GM23338 (cell line): ENCODE results near the gene SNRNP25. TPM values are rescaled to one million over a fixed set of nuclear protein-coding genes. Genes with fewer than 3 reads are reported as not detected.

Experiments used
- ATAC-seq: fragments of 200-7000 bp; cut with Tn5 transposase; 3 replicates; pipeline ENCODE4 v1.9.1; 2020
- DNase-seq: peaks from one replicate; pipeline ENCODE4 v3.0.0-alpha.2; 2015; ENCODE audit warnings: low spot score
- H2AFZ ChIP-seq: fragments of 200-600 bp; sonication (generic); 2 replicates; pipeline ENCODE4 v1.8.0; 2016; ENCODE audit warnings: antibody characterized with exemption, mild to moderate bottlenecking, moderate library complexity
- H3F3A ChIP-seq: fragments of 200-600 bp; sonication (generic); replicated peaks from 2 replicates; pipeline ENCODE4 v1.8.0; 2017; ENCODE audit warnings: antibody characterized with exemption, mixed run types, low read depth
- H3K27ac ChIP-seq: fragments of 200-600 bp; sonication (generic); 2 replicates; pipeline ENCODE4 v1.6.1; 2016; ENCODE audit warnings: low read depth
- H3K27me3 ChIP-seq: fragments of 200-600 bp; sonication (generic); 2 replicates; pipeline ENCODE4 v1.8.0; 2016; ENCODE audit warnings: mild to moderate bottlenecking, mixed run types, moderate library complexity; ENCODE audit not compliant: insufficient read depth
- H3K36me3 ChIP-seq: fragments of 200-600 bp; sonication (generic); 2 replicates; pipeline ENCODE4 v1.8.0; 2016; ENCODE audit warnings: mild to moderate bottlenecking; ENCODE audit not compliant: insufficient read depth
- H3K4me1 ChIP-seq: fragments of 200-600 bp; sonication (generic); 2 replicates; pipeline ENCODE4 v1.8.0; 2016; ENCODE audit warnings: mild to moderate bottlenecking, moderate library complexity; ENCODE audit not compliant: insufficient read depth
- H3K4me2 ChIP-seq: fragments of 200-600 bp; sonication (generic); 2 replicates; pipeline ENCODE4 v1.7.1; 2017; ENCODE audit warnings: mixed run types
- H3K4me3 ChIP-seq: fragments of 200-600 bp; sonication (generic); 2 replicates; pipeline ENCODE4 v1.6.1; 2016; ENCODE audit warnings: mixed run types
- H3K79me2 ChIP-seq: fragments of 200-600 bp; sonication (generic); replicated peaks from 2 replicates; pipeline ENCODE4 v1.8.0; 2017; ENCODE audit warnings: mild to moderate bottlenecking; ENCODE audit not compliant: insufficient read depth
- H3K9me2 ChIP-seq: fragments of 200-600 bp; sonication (generic); 2 replicates; pipeline ENCODE4 v1.8.0; 2017; ENCODE audit not compliant: insufficient read depth
- H4K20me1 ChIP-seq: fragments of 200-600 bp; sonication (generic); replicated peaks from 2 replicates; pipeline ENCODE4 v1.8.0; 2017; ENCODE audit warnings: mild to moderate bottlenecking; ENCODE audit not compliant: insufficient read depth
- H3K27ac Mint-ChIP-seq: 2 replicates; pipeline ENCODE4 v1.8.0; 2020; ENCODE audit warnings: inconsistent platforms, mild to moderate bottlenecking, moderate library complexity, mixed read lengths
- H3K27me3 Mint-ChIP-seq: 3 replicates; pipeline ENCODE4 v1.8.0; 2022; ENCODE audit warnings: low read depth, mild to moderate bottlenecking, moderate library complexity, mixed read lengths, inconsistent platforms; ENCODE audit not compliant: insufficient read depth, poor library complexity
- H3K36me3 Mint-ChIP-seq: 3 replicates; pipeline ENCODE4 v1.8.0; 2021; ENCODE audit warnings: low read depth, mild to moderate bottlenecking, inconsistent platforms, moderate library complexity, mixed read lengths
- H3K4me1 Mint-ChIP-seq: 3 replicates; pipeline ENCODE4 v1.8.0; 2020; ENCODE audit warnings: mild to moderate bottlenecking, inconsistent platforms, mixed read lengths
- H3K4me3 Mint-ChIP-seq: 3 replicates; pipeline ENCODE4 v1.8.0; 2021; ENCODE audit warnings: moderate library complexity, mild to moderate bottlenecking, inconsistent platforms, mixed read lengths
- H3K9me3 Mint-ChIP-seq: 3 replicates; pipeline ENCODE4 v1.8.0; 2020; ENCODE audit warnings: moderate library complexity, mild to moderate bottlenecking, inconsistent platforms, mixed read lengths
- polyA plus RNA-seq: library from polyadenylated mRNA; unstranded; fragments of >200 nt; fragmentation: Nextera tagmentation; extraction: Ambion mirVana; gene quantifications from 2 replicates; pipeline ENCODE4 v1.2.1, GENCODE V29; 2016
- total RNA-seq: library from RNA; depleted of rRNA; stranded (reverse); fragments of >200 nt; shearing (Covaris generic); gene quantifications from 2 replicates; pipeline ENCODE4 v1.2.3, GENCODE V29; 2014
- TF ChIP-seq, protein P1 (sequence below): fragments of 250-450 bp; sonication (Bioruptor Pico); IDR thresholded peaks from 2 replicates; pipeline ENCODE4 v1.5.0; 2020; ENCODE audit warnings: mild to moderate bottlenecking, moderate library complexity

SNRNP25 gene
- total and polyA plus RNA-seq, 2 experiments from 2014 or later, result 34.4 to 79.5 TPM

- TF ChIP-seq, protein P1, sequence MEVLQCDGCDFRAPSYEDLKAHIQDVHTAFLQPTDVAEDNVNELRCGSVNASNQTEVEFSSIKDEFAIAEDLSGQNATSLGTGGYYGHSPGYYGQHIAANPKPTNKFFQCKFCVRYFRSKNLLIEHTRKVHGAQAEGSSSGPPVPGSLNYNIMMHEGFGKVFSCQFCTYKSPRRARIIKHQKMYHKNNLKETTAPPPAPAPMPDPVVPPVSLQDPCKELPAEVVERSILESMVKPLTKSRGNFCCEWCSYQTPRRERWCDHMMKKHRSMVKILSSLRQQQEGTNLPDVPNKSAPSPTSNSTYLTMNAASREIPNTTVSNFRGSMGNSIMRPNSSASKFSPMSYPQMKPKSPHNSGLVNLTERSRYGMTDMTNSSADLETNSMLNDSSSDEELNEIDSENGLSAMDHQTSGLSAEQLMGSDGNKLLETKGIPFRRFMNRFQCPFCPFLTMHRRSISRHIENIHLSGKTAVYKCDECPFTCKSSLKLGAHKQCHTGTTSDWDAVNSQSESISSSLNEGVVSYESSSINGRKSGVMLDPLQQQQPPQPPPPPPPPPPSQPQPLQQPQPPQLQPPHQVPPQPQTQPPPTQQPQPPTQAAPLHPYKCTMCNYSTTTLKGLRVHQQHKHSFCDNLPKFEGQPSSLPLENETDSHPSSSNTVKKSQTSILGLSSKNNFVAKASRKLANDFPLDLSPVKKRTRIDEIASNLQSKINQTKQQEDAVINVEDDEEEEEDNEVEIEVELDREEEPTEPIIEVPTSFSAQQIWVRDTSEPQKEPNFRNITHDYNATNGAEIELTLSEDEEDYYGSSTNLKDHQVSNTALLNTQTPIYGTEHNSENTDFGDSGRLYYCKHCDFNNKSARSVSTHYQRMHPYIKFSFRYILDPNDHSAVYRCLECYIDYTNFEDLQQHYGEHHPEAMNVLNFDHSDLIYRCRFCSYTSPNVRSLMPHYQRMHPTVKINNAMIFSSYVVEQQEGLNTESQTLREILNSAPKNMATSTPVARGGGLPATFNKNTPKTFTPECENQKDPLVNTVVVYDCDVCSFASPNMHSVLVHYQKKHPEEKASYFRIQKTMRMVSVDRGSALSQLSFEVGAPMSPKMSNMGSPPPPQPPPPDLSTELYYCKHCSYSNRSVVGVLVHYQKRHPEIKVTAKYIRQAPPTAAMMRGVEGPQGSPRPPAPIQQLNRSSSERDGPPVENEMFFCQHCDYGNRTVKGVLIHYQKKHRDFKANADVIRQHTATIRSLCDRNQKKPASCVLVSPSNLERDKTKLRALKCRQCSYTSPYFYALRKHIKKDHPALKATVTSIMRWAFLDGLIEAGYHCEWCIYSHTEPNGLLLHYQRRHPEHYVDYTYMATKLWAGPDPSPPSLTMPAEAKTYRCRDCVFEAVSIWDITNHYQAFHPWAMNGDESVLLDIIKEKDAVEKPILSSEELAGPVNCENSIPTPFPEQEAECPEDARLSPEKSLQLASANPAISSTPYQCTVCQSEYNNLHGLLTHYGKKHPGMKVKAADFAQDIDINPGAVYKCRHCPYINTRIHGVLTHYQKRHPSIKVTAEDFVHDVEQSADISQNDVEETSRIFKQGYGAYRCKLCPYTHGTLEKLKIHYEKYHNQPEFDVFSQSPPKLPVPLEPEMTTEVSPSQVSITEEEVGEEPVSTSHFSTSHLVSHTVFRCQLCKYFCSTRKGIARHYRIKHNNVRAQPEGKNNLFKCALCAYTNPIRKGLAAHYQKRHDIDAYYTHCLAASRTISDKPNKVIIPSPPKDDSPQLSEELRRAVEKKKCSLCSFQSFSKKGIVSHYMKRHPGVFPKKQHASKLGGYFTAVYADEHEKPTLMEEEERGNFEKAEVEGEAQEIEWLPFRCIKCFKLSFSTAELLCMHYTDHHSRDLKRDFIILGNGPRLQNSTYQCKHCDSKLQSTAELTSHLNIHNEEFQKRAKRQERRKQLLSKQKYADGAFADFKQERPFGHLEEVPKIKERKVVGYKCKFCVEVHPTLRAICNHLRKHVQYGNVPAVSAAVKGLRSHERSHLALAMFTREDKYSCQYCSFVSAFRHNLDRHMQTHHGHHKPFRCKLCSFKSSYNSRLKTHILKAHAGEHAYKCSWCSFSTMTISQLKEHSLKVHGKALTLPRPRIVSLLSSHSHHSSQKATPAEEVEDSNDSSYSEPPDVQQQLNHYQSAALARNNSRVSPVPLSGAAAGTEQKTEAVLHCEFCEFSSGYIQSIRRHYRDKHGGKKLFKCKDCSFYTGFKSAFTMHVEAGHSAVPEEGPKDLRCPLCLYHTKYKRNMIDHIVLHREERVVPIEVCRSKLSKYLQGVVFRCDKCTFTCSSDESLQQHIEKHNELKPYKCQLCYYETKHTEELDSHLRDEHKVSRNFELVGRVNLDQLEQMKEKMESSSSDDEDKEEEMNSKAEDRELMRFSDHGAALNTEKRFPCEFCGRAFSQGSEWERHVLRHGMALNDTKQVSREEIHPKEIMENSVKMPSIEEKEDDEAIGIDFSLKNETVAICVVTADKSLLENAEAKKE, result no peak
Observed at GRCh38 chr16:85865-86264, 32.2 kb downstream of the SNRNP25 start (continued).

- peaks cover 24% of the 10 kb centered on the region for H3K36me3 Mint-ChIP-seq
Observed at GRCh38 chr16:86483-86952, 32.9 kb downstream of the SNRNP25 start.

More at GRCh38 chr16:86483-86952, 32.9 kb downstream of the SNRNP25 start:
- H3K9me2 ChIP-seq, result no peaks in the 10 kb centered on the region
- H3K36me3 ChIP-seq, result no peaks in the 10 kb centered on the region
- peaks cover 10% of the 10 kb centered on the region for H3K27me3 Mint-ChIP-seq
- no peak overlapping the region for H3K27ac ChIP-seq
- H4K20me1 ChIP-seq, result no peaks in the 10 kb centered on the region; the same call in 1 of the 2 replicates
- no peak overlapping the region for H3K4me3 Mint-ChIP-seq
- TF ChIP-seq, protein P1, result no peak
- H3K4me1 ChIP-seq, result no peaks in the 10 kb centered on the region; the same call in 1 of the 2 replicates
- H3K9me3 Mint-ChIP-seq, result no peaks in the 10 kb centered on the region
- no peaks in the 10 kb centered on the region for H3K27me3 ChIP-seq
- no peak overlapping the region for H3K27ac Mint-ChIP-seq
- no peak overlapping the region for H3K4me2 ChIP-seq
- no peaks in the 10 kb centered on the region for H3K79me2 ChIP-seq
- DNase-seq, result no peak
- no peak overlapping the region for H3K4me3 ChIP-seq
- H3K4me1 Mint-ChIP-seq, result peaks cover 8% of the 10 kb centered on the region
- no peak for ATAC-seq
- H3F3A ChIP-seq, result no peaks in the 10 kb centered on the region
- no peak overlapping the region for H2AFZ ChIP-seq
